Right lobe of liver (tissue), 6 donors: ENCODE measurements around the gene SLC35A3. TPM values are rescaled to one million over a fixed set of nuclear protein-coding genes. Genes with fewer than 3 reads are reported as not detected.
"Not testable (repeated sequence)": the region's sequence is repeated elsewhere in the genome, so short reads cannot be mapped to it uniquely, and the experiment has no call there.

Experiments
- ATAC-seq, 4 donors: fragments of 200-7000 bp; cut with Tn5 transposase; one replicate each; pipeline ENCODE4 v1.9.1; 2020; ENCODE audit warnings: mild to moderate bottlenecking in 4 of 4, moderate library complexity in 4 of 4
- DNase-seq, 3 donors: peaks; one replicate each; pipeline ENCODE4 v3.0.0-alpha.2; 2020
- H3K27ac ChIP-seq, 3 donors: fragments of 200-600 bp; one replicate each; pipeline ENCODE4 v1.8.0; 2022
- H3K27me3 ChIP-seq, 2 donors: fragments of 200-600 bp; one replicate each; pipeline ENCODE4 v1.8.0; 2022
- H3K36me3 ChIP-seq, 4 donors: fragments of 200-600 bp; sonication (generic) in 1 of 4; one replicate each; pipeline versions ENCODE4 v1.5.1 to v1.8.0; 2017 to 2022; ENCODE audit warnings: control low read depth in 1 of 4
- H3K4me1 ChIP-seq, 4 donors: fragments of 200-600 bp; sonication (generic) in 1 of 4; one replicate each; pipeline versions ENCODE4 v1.5.1 to v1.8.0; 2017 to 2022; ENCODE audit warnings: control low read depth in 1 of 4
- H3K4me3 ChIP-seq, 3 donors: fragments of 200-600 bp; one replicate each; pipeline ENCODE4 v1.8.0; 2022
- H3K9me3 ChIP-seq, 4 donors: fragments of 200-600 bp; sonication (generic) in 1 of 4; one replicate each; pipeline versions ENCODE4 v1.5.1 to v1.8.0; 2017 to 2022; ENCODE audit warnings: control low read depth in 1 of 4
- CTCF ChIP-seq, 4 donors: fragments of 200-600 bp in 3 of 4; fragments of 450-650 bp in 1 of 4; IDR thresholded peaks; one replicate each; pipeline versions ENCODE4 v1.5.1 to v1.8.0; 2016 to 2022; ENCODE audit warnings: antibody characterized with exemption in 4 of 4, mild to moderate bottlenecking in 2 of 4
- POLR2A ChIP-seq: fragments of 450-650 bp; IDR thresholded peaks from one replicate; pipeline ENCODE4 v1.6.1; 2017; ENCODE audit warnings: antibody characterized with exemption, mild to moderate bottlenecking
- WGBS: methylation state at CpG from one replicate; pipeline ENCODE4 v1.1.6; 2018; ENCODE audit warnings: low coverage, low lambda C conversion rate; ENCODE audit not compliant: insufficient coverage; ENCODE audit errors: missing lambda C conversion rate; 5-methylcytosine and 5-hydroxymethylcytosine counted together
- intact Hi-C, 2 donors: fragments of 100-400 bp; cut with DNase I; formaldehyde crosslinking; loops; one replicate each; pipeline versions ENCODE4 v1.11.2 to v1.14.1; 2022
- total RNA-seq, 6 experiments: library from RNA; depleted of rRNA in 2 of 6; stranded (reverse); fragments of >200 nt in 2 of 6; fragmentation: NEBNext Ultra II Directional in 3 of 6; extraction: Animal tissue kit (Norgen Biotek cat#: 25700) in 3 of 6; gene quantifications; one replicate each; pipeline versions ENCODE4 v1.1.0 to v1.2.4, GENCODE V29; 2016 to 2023
- donor health status: DM: no; HTN: yes; CAD: no.
- donor health status: DM: no; HTN: no; CAD: no.
- donor health status: DM: no; HTN: no; CAD: no.
- donor health status: DM: no; HTN: yes; CAD: no.
- donor health status: DM: no; HTN: yes; CAD: no.

SLC35A3 gene
- total RNA-seq, 6 experiments from 2014 or later = 15.5 to 29.8 (median 23.8) TPM

GRCh38 chr1:99952522-99952921 is 17.3 kb upstream of the SLC35A3 start:
- Histone ChIP-seq H3K4me3 (no peak overlapping the region), H3K27me3 (no peaks in the 10 kb centered on the region), H3K9me3 (no peaks in the 10 kb centered on the region), H3K4me1 (no peaks in the 10 kb centered on the region), H3K27ac (no peak overlapping the region), H3K36me3 (no peaks in the 10 kb centered on the region)
- DNase-seq = no peak
- TF ChIP-seq CTCF (IDR thresholded peaks at IDR 0.05) (no peak), POLR2A (no peak)
- WGBS = 67% methylated on average over 1 of the region's 1 CpG
- ATAC-seq = no peak
- intact Hi-C loops = no loop called here

DNA sequence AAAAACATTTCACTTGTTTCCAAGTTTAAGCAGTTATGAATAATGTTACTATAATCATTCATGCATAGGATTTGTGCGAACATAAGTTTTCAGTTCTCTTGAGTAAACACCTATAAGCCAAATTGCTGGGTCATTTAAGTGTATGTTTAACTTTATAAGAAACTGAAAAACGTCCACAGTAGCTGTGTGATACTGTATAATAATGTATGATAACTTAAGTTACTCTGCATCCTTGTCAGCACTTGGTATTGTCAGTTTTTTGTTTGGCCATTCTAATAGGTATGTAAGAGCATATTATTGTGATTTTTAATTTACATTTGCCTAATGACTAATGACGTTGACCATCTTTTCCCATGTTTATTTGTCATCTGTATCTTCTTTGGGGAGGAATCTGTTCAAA is 14.4 kb upstream of the SLC35A3 start:
- no peaks in the 10 kb centered on the region for H3K4me1 ChIP-seq
- ATAC-seq (no peak), DNase-seq (no peak)
- intact Hi-C loops = no loop called here
- H3K27me3 ChIP-seq = no peaks in the 10 kb centered on the region
- no peak overlapping the region for H3K27ac ChIP-seq
- no peak overlapping the region for H3K4me3 ChIP-seq
- 74% methylated on average over 3 of the region's 3 CpGs for WGBS
- TF ChIP-seq POLR2A (no peak), CTCF (IDR thresholded peaks at IDR 0.05) (no peak)
- H3K36me3 ChIP-seq = no peaks in the 10 kb centered on the region
- H3K9me3 ChIP-seq = no peaks in the 10 kb centered on the region

DNA sequence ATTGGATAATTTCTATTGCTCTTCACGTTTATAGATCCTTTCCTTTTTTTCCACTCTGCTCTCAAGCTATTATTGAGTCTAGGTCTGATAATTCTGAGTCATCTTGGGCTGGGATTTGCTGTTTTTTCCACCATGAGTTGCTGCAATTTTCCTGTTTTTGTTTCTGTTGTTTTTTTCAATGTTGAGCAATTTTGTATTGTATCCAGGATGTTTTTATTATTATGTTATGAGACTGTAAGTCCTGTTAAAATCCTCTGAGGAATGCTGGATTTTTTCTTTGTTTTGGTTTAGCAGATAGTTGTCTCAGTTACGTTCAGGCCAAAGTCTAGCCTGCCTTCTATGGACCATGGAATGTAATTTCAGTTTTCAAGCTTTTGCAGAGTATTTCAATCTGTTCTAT is 13.0 kb upstream of the SLC35A3 start:
- no peaks in the 10 kb centered on the region for H3K4me1 ChIP-seq
- H3K27ac ChIP-seq = no peak overlapping the region
- TF ChIP-seq POLR2A (no peak), CTCF (IDR thresholded peaks at IDR 0.05) (no peak)
- DNase-seq (no peak), ATAC-seq (peak; percentile 40 to 76 (median 60))
- H3K4me3 ChIP-seq = no peak overlapping the region
- intact Hi-C loops = no loop called here
- 19% methylated on average over 2 of the region's 2 CpGs for WGBS
- H3K27me3 ChIP-seq = no peaks in the 10 kb centered on the region
- no peaks in the 10 kb centered on the region for H3K36me3 ChIP-seq
- H3K9me3 ChIP-seq = no peaks in the 10 kb centered on the region

- DNase-seq (no peak), ATAC-seq (no peak)
- H3K36me3 ChIP-seq = no peaks in the 10 kb centered on the region
- TF ChIP-seq CTCF (IDR thresholded peaks at IDR 0.05) (no peak), POLR2A (no peak)
- intact Hi-C loops = no loop called here
- H3K4me1 ChIP-seq = no peaks in the 10 kb centered on the region
- no peaks in the 10 kb centered on the region for H3K27me3 ChIP-seq
- WGBS = 100% methylated on average over 1 of the region's 1 CpG
- H3K9me3 ChIP-seq = no peaks in the 10 kb centered on the region
- H3K4me3 ChIP-seq = no peak overlapping the region
- no peak overlapping the region for H3K27ac ChIP-seq
These were observed 12.0 kb upstream of the SLC35A3 start for GRCh38 chr1:99957818-99958217.

- DNase-seq, H3K27ac ChIP-seq, H3K36me3 ChIP-seq, H3K27me3 ChIP-seq, H3K4me1 ChIP-seq, intact Hi-C loops, ATAC-seq, H3K9me3 ChIP-seq, H3K4me3 ChIP-seq: not testable (repeated sequence)
- 68% methylated on average over 7 of the region's 7 CpGs for WGBS
These were observed 10.5 kb upstream of the SLC35A3 start for GRCh38 chr1:99959189-99959705.

DNA sequence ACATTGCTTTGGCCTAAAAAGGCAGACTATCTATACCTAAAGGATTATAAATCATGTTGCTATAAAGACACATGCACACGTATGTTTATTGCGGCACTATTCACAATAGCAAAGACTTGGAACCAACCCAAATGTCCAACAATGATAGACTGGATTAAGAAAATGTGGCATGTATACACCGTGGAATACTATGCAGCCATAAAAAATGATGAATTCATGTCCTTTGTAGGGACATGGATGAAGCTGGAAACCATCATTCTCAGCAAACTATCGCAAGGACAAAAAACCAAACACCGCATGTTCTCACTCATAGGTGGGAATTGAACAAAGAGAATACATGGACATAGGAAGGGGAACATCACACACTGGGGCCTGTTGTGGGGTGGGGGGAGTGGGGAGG is 9.5 kb upstream of the SLC35A3 start:
- 90% methylated on average over 5 of the region's 5 CpGs for WGBS

More for the DNA sequence above, 9.5 kb upstream of the SLC35A3 start:
- H3K27ac ChIP-seq, H3K4me1 ChIP-seq, H3K36me3 ChIP-seq, ATAC-seq, H3K27me3 ChIP-seq, H3K9me3 ChIP-seq, intact Hi-C loops, H3K4me3 ChIP-seq, DNase-seq: not testable (repeated sequence)
